Endothelial cell of umbilical vein (primary cell): Measurements from ENCODE around the gene TMEM178A. TPM values are rescaled to one million over a fixed set of nuclear protein-coding genes. Genes with fewer than 3 reads are reported as not detected.

ENCODE experiments used
- BruUV-seq: library from RNA; stranded (reverse); fragments of 400-500 nt; replicated peaks from 2 replicates; lab custom pipeline; 2021; lab: Mats Ljungman, UMichigan
- CTCF ChIA-PET: fragments of 300-600, 350-600 bp; sonication (Branson Sonifier 250); formaldehyde crosslinking; loops from one replicate; lab custom pipeline; 2021; ENCODE audit warnings: antibody characterized with exemption, inconsistent platforms; lab: Charles Lee
- POLR2A ChIA-PET: fragments of 300-600, 350-600 bp; sonication (Branson Sonifier 250); formaldehyde crosslinking; loops from one replicate; lab custom pipeline; 2021; ENCODE audit warnings: antibody characterized with exemption, inconsistent platforms; lab: Charles Lee
- DNase-seq: peaks from one replicate; pipeline ENCODE4 v3.0.0-alpha.2; 2011; ENCODE audit warnings: low read depth, low spot score
- FAIRE-seq: peaks from 2 replicates; lab custom pipeline; 2011; peaks lifted over from hg19 to GRCh38; lab: Jason Lieb, UNC
- H2AFZ ChIP-seq: 2 replicates; pipeline ENCODE4 v1.6.0; 2012; ENCODE audit warnings: low read depth, low read length, control low read depth, inconsistent platforms
- H3K27ac ChIP-seq: 2 replicates; pipeline ENCODE4 v1.5.1; 2011; ENCODE audit warnings: low read depth, mild to moderate bottlenecking, control low read depth, low read length, moderate library complexity; ENCODE audit not compliant: insufficient read depth
- H3K27me3 ChIP-seq, 2 experiments: 2 replicates each; pipeline versions ENCODE4 v1.6.0 to v1.6.1; 2011; ENCODE audit warnings: low read length in 2 of 2, mixed read lengths in 1 of 2; ENCODE audit not compliant: control insufficient read depth in 2 of 2, insufficient read depth in 2 of 2
- H3K36me3 ChIP-seq, 2 experiments: 2 replicates in 1 of 2; 3 replicates in 1 of 2; pipeline ENCODE4 v1.5.1; 2011; ENCODE audit warnings: low read length in 2 of 2, mild to moderate bottlenecking in 1 of 2, moderate library complexity in 1 of 2; ENCODE audit not compliant: control insufficient read depth in 2 of 2, insufficient read depth in 2 of 2; ENCODE audit errors: extremely low read depth in 1 of 2
- H3K4me1 ChIP-seq: 3 replicates; pipeline ENCODE4 v1.5.1; 2011; ENCODE audit warnings: mild to moderate bottlenecking, low read length; ENCODE audit not compliant: control insufficient read depth, insufficient read depth; ENCODE audit errors: extremely low read depth
- H3K4me2 ChIP-seq: 2 replicates; pipeline ENCODE4 v1.6.1; 2011; ENCODE audit warnings: low read length, control low read depth, mixed read lengths; ENCODE audit not compliant: insufficient read depth
- H3K4me3 ChIP-seq, 3 experiments: fragments of 200-600 bp in 1 of 3; sonication (generic), shearing (Covaris generic) in 1 of 3; replicated peaks in 1 of 3; 2 replicates each; pipeline ENCODE4 v1.5.1; 2011 to 2016; ENCODE audit warnings: control low read depth in 3 of 3, low read length in 3 of 3, mild to moderate bottlenecking in 2 of 3, inconsistent platforms in 1 of 3, low read depth in 1 of 3, moderate library complexity in 1 of 3; ENCODE audit not compliant: insufficient read depth in 1 of 3
- H3K79me2 ChIP-seq: 2 replicates; pipeline ENCODE4 v1.6.0; 2012; ENCODE audit warnings: low read length, inconsistent platforms; ENCODE audit not compliant: control insufficient read depth, insufficient read depth
- H3K9ac ChIP-seq: replicated peaks from 2 replicates; pipeline ENCODE3; 2011; ENCODE audit warnings: low read length, control low read depth; ENCODE audit not compliant: insufficient read depth; ENCODE audit errors: extremely low read depth
- H3K9me1 ChIP-seq: replicated peaks from 3 replicates; pipeline ENCODE4 v1.6.0; 2011; ENCODE audit warnings: mild to moderate bottlenecking, low read length; ENCODE audit not compliant: control insufficient read depth, insufficient read depth; ENCODE audit errors: extremely low read depth
- H3K9me3 ChIP-seq: replicated peaks from 2 replicates; pipeline ENCODE4 v1.5.1; 2012; ENCODE audit warnings: low read length, inconsistent platforms; ENCODE audit not compliant: control insufficient read depth, insufficient read depth
- H4K20me1 ChIP-seq: replicated peaks from 2 replicates; pipeline ENCODE3; 2011; ENCODE audit warnings: mild to moderate bottlenecking, low read length; ENCODE audit not compliant: control insufficient read depth, insufficient read depth; ENCODE audit errors: extremely low read depth
- EZH2 ChIP-seq: IDR thresholded peaks from 2 replicates; pipeline ENCODE4 v1.6.1; 2012; ENCODE audit warnings: borderline replicate concordance, low read depth, mild to moderate bottlenecking, moderate library complexity, low read length, inconsistent platforms; ENCODE audit not compliant: severe bottlenecking
- FOS ChIP-seq: IDR thresholded peaks from 2 replicates; pipeline ENCODE4 v1.6.1; 2011; ENCODE audit warnings: mild to moderate bottlenecking, low read length, moderate library complexity, borderline replicate concordance; ENCODE audit not compliant: insufficient read depth
- GATA2 ChIP-seq: IDR thresholded peaks from 2 replicates; pipeline ENCODE4 v1.7.0; 2011; ENCODE audit warnings: low read depth, mild to moderate bottlenecking, moderate library complexity, mixed read lengths, low read length; ENCODE audit not compliant: insufficient read length, insufficient read depth
- JUN ChIP-seq: IDR thresholded peaks from 2 replicates; pipeline ENCODE4 v1.6.1; 2011; ENCODE audit warnings: borderline replicate concordance, low read depth; ENCODE audit not compliant: insufficient read length, insufficient read depth
- MYC ChIP-seq: IDR thresholded peaks from one replicate; pipeline ENCODE4 v1.6.1; 2011; ENCODE audit warnings: mild to moderate bottlenecking, low read depth, low read length
- POLR2A ChIP-seq: IDR thresholded peaks from 2 replicates; pipeline ENCODE4 v1.6.1; 2012; ENCODE audit warnings: low read depth, mild to moderate bottlenecking, control low read depth, low read length
- POLR2AphosphoS5 ChIP-seq: IDR thresholded peaks from 2 replicates; pipeline ENCODE4 v1.6.1; 2012; ENCODE audit warnings: low read depth, mild to moderate bottlenecking, control low read depth, low read length, moderate library complexity; ENCODE audit not compliant: insufficient read depth
- dilution Hi-C: fragments of 300-500 bp; cut with MboI; formaldehyde crosslinking; loops from one replicate; pipeline ENCODE4 v1.15.0; 2019; ENCODE audit warnings: low sequenced_read_pairs; ENCODE audit not compliant: extremely low pct_ligation_motif_present
- intact Hi-C: fragments of 100-400 bp; cut with micrococcal nuclease; formaldehyde crosslinking; loops from one replicate; pipeline ENCODE4 v1.10.0; 2022
- polyA plus RNA-seq, 4 experiments: library from polyadenylated mRNA; depleted of rRNA in 3 of 4; stranded (reverse) in 3 of 4; unstranded in 1 of 4; fragments of >200 nt; gene quantifications; 2 replicates each; pipeline versions ENCODE4 v1.2.1 to v1.2.3, GENCODE V29; 2011 to 2012; ENCODE audit warnings: missing spikeins in 1 of 4
- total RNA-seq: library from RNA; stranded (reverse); gene quantifications from 2 replicates; pipeline ENCODE4 v1.2.3, GENCODE V29; 2021
- TF ChIP-seq, protein P1 (sequence below): IDR thresholded peaks from 2 replicates; pipeline ENCODE4 v1.6.1; 2011; ENCODE audit not compliant: insufficient read depth, insufficient read length
- TF ChIP-seq, protein P2 (sequence below), 2 donors: IDR thresholded peaks; 1 replicate in 1 of 2; 2 replicates in 1 of 2; pipeline ENCODE4 v1.5.1; 2011; ENCODE audit warnings: low read length in 2 of 2, mild to moderate bottlenecking in 2 of 2, moderate library complexity in 2 of 2, control low read depth in 1 of 2, inconsistent platforms in 1 of 2, low read depth in 1 of 2; ENCODE audit not compliant: insufficient read depth in 1 of 2; ENCODE audit errors: extremely low read depth in 1 of 2

The TMEM178A gene
- total and polyA plus RNA-seq, 2 donors (not counting 3 experiments of a cell fraction or from before 2014, with no cell fraction given) = 1.5 to 2.8 TPM

DNA sequence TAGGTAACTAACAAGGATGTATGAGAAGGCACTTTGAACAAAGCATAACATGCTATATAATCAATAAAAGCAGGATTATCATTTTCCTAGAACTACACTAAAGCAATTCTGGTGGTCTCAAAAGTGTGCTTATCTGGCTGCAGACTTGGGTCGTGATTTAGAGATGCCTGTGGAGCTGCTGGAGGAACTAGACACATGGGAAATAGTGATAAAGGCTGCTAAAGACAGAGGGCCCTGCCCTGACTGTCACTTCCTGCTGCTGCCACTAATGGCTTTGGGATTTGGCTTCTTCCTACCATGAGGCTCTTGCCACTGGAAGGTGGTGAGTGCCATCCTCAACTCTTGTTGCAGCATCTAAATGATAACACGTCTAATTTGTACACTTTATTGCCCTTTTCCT lies 22.5 kb downstream of the TMEM178A start:
- FAIRE-seq (no peak), DNase-seq (no peak)
- H3K4me3 ChIP-seq = no peak overlapping the region
- ChIA-PET CTCF (interaction anchor here (1.9 to 2.0 kb wide), 2 partner anchors 20 to 308 kb away, joined by 5 to 7 read pairs; no protein-coding TSS in a partner anchor), POLR2A (no interaction called here)
- BruUV-seq = no TSS peak
- no peaks in the 10 kb centered on the region for H3K4me1 ChIP-seq
- H3K79me2 ChIP-seq = no peaks in the 10 kb centered on the region
- H3K36me3 ChIP-seq = no peaks in the 10 kb centered on the region
- H4K20me1 ChIP-seq = no peaks in the 10 kb centered on the region
- no peak overlapping the region for H2AFZ ChIP-seq
- dilution Hi-C loops (no loop called here), intact Hi-C loops (no loop called here)
- H3K9me3 ChIP-seq = no peaks in the 10 kb centered on the region
- H3K9me1 ChIP-seq = no peaks in the 10 kb centered on the region
- H3K27me3 ChIP-seq = peaks cover 0 to 20% of the 10 kb centered on the region in 2 experiments
- no peak overlapping the region for H3K9ac ChIP-seq
- H3K4me2 ChIP-seq = no peak overlapping the region
- H3K27ac ChIP-seq = no peak overlapping the region
- TF ChIP-seq, protein P1, sequence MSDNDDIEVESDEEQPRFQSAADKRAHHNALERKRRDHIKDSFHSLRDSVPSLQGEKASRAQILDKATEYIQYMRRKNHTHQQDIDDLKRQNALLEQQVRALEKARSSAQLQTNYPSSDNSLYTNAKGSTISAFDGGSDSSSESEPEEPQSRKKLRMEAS = no peak
- no peak for TF ChIP-seq GATA2
- no peak for TF ChIP-seq POLR2A
- no peak for TF ChIP-seq POLR2AphosphoS5
- no peak for TF ChIP-seq EZH2
- TF ChIP-seq, protein P2, sequence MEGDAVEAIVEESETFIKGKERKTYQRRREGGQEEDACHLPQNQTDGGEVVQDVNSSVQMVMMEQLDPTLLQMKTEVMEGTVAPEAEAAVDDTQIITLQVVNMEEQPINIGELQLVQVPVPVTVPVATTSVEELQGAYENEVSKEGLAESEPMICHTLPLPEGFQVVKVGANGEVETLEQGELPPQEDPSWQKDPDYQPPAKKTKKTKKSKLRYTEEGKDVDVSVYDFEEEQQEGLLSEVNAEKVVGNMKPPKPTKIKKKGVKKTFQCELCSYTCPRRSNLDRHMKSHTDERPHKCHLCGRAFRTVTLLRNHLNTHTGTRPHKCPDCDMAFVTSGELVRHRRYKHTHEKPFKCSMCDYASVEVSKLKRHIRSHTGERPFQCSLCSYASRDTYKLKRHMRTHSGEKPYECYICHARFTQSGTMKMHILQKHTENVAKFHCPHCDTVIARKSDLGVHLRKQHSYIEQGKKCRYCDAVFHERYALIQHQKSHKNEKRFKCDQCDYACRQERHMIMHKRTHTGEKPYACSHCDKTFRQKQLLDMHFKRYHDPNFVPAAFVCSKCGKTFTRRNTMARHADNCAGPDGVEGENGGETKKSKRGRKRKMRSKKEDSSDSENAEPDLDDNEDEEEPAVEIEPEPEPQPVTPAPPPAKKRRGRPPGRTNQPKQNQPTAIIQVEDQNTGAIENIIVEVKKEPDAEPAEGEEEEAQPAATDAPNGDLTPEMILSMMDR (IDR thresholded peaks at IDR 0.05; ENCODE audit: extremely low read depth in 1 of 2, insufficient read depth in 1 of 2, low read depth in 1 of 2, low read length in 2 of 2) = no peak
- TF ChIP-seq MYC = no peak
- TF ChIP-seq JUN = no peak
- TF ChIP-seq FOS = no peak
